IPS-NIHi7 (cell line): ENCODE data around the gene TMEM165.

Experiments
- DNase-seq: peaks from one replicate; pipeline ENCODE4 v3.0.0; 2012; ENCODE audit warnings: mixed read lengths; ENCODE audit errors: extremely low spot score

TMEM165 gene

DNA sequence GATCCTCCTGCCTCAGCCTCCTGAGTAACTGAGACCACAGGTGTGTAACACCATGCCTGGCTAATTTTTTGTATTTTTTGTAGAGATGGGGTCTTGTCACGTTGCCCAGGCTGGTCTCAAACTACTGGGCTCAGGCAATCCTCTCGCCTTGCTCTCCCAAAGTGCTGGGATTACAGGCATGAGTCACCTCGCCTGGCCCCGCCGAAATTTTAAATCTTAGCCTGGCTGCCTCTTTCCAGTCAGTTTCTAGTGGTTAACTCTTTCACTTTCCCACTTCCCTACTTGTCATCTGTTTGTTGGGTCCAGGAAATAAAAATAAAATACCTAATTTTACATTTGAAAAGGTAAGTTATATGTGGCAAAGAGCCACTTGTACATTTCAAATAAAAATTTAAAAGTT is 62.4 kb downstream of the TMEM165 start:
- DNase-seq = no peak

DNA sequence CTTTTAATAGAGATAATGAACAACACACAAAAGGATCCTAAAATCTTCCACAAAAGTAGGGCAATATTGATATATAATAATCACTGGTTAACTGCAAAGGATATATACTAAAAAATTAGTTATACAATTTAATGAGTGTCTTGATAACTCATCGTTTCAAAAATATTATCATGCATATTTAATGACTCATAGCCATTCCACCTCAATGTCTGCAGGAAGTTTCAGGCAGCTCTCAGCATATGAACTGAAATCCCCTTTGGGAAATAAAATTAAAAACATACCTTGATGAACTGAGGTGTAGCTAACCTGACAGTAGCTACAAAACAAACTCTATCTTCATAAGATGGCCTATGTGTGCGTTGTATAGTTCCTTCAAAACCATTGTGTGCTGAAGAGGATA is 62.9 kb downstream of the TMEM165 start:
- DNase-seq = no peak

DNA sequence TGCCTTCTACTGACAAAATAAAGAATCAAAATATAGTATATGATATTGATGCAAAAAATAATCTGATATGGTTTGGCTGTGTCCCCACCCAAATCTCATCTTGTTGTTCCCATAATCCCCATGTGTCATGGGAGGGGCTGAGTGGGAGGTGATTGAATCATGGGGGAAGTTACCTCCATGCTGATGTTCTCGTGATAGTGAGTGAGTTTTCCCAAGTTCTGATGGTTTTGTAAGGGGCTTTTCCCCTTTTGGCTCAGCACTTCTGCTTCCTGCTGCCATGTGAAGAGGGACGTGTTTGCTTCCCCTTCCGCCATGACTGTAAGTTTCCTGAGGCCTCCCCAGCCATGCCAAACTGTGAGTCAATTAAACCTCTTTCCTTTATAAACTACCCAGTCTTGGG is 70.2 kb downstream of the TMEM165 start:
- DNase-seq = no peak

DNA sequence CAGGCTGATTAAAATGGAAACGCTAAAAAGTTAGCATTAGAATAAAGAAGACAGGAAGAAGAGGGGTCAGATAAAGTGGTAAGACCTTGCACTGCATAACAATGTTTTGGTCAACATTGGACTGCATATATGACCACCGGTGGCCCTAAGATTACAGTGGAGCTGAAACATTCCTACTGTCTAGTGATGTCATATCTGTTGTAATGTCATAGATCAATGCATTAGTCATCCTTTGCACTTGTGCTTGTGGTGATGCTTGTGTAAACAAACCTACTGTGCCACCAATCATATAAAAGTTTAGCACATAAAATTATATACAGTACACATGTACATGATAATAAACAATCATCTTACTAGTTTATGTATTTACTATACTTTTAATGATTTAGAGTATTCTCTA is 73.0 kb downstream of the TMEM165 start:
- no peak for DNase-seq

DNA sequence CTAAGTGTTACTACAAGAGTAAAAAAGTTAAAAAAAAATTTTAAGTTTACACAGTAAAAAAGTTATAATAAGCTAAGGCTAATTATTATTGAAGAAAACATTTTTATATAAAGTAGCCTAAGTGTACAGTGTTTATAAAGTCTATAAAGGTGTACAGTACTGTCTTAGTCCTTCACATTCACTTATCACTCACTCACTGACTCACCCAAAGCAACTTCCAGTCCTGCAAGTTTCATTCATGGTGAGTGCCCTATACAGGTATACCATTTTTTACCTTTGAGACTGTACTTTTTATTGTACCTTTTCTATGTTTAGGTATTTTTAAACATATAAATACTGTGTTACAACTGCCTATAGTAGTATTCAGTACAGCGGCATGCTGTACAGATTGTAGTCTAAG is 74.2 kb downstream of the TMEM165 start:
- DNase-seq = no peak
